GM12874 (cell line): ENCODE data around the gene RENBP.

Experiments used
- TF ChIP-seq, protein P1 (sequence below): IDR thresholded peaks from 2 replicates; pipeline ENCODE4 v1.5.1; 2011; ENCODE audit warnings: low read depth, mild to moderate bottlenecking, control low read depth, low read length, moderate library complexity; ENCODE audit not compliant: insufficient read depth

RENBP gene

DNA sequence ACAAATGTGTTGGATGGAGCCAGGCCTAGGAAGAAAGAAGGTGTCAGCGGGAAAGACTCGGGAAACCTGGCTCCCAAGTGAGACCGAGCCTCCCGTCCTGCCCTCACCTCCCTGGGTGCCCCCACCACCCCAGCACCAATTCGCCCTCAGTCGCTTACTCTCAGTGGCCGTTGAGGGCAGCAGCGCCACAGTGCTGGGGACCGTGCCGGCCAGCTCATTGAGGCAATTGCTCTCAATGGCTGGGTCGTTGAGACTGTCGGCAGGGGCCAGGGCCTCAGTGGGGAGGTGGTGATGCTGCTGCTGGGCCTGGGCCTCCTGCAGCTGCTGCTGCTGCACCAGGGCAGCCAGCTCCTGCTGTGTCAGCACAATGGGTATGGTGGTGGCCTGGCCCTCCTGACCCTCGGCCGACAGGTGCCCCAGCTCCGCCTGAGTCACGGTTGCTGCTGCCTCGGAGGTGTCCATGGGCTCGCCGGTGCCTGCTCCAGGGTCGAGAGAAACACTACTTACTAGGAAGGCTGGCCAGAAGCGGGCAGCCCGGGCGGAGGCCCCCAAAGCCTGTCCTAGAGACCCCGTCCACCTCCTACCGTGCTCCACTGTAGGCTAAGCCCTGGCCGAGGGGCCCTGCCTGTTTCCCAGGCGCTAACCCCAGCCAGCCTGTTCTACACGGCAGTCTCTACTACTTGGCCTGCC lies 7.4 kb upstream of the RENBP start:
- TF ChIP-seq, protein P1, sequence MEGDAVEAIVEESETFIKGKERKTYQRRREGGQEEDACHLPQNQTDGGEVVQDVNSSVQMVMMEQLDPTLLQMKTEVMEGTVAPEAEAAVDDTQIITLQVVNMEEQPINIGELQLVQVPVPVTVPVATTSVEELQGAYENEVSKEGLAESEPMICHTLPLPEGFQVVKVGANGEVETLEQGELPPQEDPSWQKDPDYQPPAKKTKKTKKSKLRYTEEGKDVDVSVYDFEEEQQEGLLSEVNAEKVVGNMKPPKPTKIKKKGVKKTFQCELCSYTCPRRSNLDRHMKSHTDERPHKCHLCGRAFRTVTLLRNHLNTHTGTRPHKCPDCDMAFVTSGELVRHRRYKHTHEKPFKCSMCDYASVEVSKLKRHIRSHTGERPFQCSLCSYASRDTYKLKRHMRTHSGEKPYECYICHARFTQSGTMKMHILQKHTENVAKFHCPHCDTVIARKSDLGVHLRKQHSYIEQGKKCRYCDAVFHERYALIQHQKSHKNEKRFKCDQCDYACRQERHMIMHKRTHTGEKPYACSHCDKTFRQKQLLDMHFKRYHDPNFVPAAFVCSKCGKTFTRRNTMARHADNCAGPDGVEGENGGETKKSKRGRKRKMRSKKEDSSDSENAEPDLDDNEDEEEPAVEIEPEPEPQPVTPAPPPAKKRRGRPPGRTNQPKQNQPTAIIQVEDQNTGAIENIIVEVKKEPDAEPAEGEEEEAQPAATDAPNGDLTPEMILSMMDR: no peak

DNA sequence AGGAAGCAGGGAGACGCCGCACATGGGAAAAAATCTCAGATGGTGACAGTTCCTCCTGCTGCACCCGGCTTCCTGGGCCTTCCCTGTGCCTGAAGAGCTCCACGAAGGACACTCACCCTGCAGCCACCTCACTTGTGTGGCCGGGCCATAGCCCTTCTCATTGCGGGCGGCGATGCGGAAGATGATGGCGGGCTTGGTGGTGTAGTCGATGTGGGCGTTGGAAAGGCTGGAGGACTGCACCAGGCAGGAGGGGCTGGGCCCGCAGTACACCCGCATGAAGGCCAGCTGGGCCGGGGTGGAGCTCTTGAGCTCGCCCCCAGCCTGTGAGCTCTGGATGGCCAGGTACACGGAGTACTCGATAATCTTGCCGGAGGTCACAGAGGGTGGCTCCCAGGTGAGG lies 5.7 kb upstream of the RENBP start:
- TF ChIP-seq, protein P1: no peak

DNA sequence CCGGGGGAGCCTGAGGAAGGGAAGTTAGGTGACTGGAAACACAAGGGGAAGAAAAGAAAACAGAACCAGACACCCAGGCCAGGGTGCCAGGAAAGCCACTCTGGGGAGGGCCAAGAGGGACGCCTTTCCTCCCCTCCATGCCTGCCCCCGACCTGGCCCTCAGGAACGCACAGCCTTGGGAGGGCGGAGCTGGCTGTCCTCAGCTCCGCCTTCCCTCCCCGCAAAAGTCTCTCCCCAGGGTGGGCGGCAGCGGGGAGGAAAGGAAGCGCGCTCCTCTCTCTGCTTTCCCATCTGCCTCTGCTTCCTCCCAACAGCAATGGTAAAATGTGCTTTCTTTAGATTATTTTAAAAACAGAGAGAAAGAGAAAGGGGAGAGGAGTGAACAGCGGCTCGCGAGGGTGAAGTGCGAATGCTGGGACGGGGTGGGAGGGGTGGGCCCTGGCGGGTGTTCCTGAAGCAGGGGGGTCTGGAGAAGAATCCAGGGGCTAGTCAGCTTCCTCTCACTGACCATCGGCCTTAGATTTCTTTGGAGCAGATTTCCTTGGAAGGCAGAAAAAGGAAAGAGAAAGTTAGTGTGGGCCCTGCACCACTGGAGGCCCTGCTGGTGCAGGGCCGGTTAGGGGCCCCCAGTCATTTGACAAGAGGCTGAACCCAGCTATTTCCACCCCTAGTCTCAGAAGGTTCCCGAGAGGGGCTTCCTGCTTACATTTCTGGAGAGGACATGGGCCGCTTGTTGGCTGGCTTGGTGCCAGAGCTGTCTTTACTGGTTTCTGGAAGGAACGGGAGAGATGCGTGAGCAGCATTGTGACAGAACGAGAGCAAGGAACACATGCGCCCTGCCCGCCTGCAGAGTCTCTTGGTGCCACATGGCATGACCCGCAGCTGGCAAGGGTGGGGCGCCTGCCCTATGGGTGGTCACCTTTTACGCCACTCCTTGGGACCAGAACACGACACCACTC lies 4.7 kb upstream of the RENBP start:
- TF ChIP-seq, protein P1: no peak

DNA sequence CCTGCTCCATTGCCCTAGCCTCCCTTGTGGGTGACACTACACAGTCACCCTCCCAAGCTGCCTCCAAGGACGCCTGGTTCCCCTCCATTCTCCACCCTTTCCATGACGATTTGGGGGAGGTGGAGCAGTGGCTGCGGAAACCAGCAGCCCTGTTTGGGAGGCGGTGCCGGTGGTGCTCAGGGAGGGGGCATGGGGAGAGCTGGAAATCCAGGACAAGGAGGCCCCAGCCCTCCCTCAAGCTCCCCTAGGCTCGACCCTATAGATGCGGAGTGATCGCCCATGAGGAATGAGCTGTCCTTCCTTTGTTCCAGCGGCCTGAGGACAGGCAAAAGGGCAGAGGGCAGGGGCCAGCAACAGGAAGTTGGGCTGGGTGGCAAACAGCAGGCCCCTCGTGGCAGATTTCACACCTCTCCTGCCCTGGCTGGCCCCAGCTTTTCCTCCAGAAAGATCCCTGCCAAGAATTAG lies 3.6 kb upstream of the RENBP start:
- TF ChIP-seq, protein P1: no peak

DNA sequence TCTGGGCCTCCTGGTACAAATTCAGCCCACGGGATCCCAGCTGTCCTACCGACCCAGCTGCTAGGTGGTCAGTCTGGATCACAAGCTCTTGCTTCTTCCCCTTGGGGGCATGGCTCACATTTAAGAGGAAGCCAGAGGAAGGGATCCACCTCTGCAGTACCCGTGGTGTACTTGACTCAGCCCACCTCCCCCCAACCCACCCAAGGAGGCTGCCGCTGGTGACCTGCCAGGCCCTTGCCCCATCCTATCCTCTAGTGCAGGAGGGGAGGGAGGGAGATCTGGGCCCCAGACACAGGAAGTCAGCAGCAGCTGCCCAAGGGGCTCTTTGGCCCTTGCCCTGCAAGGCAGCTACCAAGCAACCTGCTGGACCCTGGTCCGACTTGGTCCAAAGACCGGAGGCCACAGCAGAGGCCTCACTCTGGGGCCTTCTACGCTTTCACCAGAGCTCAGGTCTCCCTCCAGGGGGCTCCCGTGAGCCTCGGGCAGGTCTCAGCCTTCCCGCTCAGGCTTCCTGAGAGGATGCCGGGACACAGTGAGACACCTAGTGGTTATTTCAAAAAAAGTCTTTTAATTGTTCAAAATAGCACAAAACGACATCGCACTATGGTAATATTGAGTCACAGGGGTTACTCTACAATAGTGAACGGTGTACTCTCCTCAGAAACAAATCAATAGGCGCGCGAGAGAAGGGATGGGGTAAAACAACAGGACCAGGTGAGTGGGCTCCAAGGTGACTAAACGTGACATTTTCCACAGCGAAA lies 2.7 kb upstream of the RENBP start:
- TF ChIP-seq, protein P1: peak; percentile 83

DNA sequence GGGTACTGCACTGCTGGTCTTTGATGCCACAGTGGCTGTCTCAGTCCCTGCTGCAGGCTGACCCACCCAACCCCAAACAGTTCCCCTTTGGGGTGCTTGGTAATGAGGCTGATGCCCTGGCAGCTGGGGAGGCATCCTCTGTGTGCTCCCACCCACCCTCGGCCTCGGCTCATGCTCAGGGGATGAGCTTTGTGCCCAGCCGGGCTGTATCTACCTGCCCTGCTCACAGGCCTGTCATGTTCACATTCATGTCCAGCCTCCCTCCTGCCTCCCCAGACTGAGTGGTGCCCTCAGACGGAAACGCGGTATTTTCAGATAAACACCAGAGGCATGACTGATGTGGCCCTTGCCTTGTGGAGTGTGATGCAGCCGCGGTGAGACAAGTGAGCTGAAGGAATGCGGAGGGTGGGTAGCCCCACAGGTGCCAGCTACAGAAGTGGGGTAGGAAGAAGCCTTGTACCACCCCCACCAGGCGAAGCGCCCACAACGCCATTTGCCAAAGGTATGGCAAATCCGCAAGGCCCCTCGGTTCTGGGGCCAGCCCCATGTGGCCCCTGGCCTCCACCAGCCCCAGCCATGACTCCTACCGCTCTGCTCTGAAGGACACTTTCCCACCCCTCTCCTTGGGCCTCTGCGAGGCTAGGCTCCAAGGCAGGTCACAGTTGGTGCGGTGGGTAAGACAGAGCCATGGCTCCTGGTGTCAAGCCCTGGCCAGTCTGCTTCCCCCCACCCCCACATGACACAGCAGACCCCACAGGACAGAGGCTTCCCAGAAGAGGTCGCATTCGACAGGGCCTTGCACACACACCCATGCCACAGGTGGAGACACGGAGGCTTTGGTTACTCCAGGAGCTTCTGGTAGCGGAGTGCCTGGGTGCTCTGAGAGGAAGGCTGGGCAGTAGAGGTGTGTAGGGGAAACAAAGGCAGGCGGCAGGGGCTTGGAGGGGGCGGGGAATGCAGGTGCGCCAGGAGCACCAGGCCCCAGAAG lies 1.8 kb upstream of the RENBP start:
- TF ChIP-seq, protein P1: no peak
